Limb (tissue), 2 donors: ENCODE measurements around the gene TUBB6.

Source experiments
- DNase-seq, 2 donors: peaks; one replicate each; pipeline ENCODE4 v3.0.0-alpha.2; 2016; ENCODE audit errors: extremely low spot score in 2 of 2

The TUBB6 gene

GRCh38 chr18:12291161-12291560, 16.9 kb upstream of the TUBB6 start:
- peak in 1 of 2 donors; percentile 4 for DNase-seq

- DNase-seq = peak in 1 of 2 donors; percentile 14
These were observed 16.4 kb upstream of the TUBB6 start for GRCh38 chr18:12291690-12292089.

DNA sequence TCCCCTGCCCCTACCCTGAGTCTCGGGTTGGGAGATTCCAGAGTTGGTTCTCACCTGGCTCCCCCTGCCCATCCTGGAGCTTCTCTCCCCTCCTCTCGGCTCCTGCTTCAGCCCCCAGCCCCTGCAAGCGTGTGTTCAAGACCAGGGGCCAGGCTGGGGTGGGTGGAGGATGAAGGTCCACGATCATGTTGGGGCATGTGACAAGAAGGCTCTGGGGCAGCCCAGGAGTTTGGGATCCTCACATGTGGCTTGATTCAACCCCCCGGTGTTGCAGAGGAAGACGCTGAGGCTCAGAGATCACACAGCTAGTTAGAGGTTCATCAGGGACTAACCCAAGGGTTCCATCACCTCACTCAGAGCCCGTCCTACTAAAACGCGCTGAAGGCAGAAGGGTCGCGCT, 14.2 kb upstream of the TUBB6 start:
- no peak for DNase-seq

GRCh38 chr18:12295389-12296086, 12.5 kb upstream of the TUBB6 start:
- peak in 1 of 2 donors; percentile 8 for DNase-seq

DNA sequence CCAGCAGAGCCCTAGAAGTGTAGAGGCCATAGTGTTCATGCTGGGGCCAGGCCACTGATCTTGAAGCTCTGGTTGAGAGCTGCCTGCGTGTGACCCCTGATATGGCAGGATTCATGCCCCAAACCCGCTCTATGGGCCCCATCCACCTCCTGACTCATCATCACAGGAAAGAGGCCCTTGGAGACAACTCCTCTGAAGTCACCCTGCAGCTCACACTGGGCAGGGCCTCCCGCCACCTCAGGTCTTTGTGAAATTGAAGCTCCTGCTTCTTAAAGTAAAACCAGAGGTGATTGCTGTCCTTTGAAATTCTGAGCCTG, 12.0 kb upstream of the TUBB6 start:
- no peak for DNase-seq

DNA sequence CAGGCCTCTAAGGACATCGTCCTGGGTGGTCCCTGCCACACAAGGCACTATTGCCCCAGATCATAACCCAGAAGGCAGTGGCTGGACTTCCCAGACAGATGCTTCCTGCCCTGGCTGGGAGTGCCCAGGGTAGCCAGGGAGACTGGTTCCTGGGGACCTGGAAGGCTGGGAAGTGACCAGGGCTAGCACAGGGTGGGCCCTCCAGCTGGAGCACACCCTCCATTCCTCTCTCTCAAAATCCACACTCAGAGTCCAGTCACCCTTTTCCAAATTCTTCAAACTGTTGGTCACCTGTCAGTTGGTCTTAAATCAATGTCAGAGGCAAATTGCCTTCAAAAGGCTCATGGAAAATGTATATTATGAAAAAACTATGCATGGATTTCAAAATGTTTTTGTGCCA, 11.6 kb upstream of the TUBB6 start:
- DNase-seq = no peak

- no peak for DNase-seq
These were observed 8.2 kb upstream of the TUBB6 start for GRCh38 chr18:12299862-12300261.

- no peak for DNase-seq
These were observed 6.6 kb upstream of the TUBB6 start for GRCh38 chr18:12301263-12302005.

GRCh38 chr18:12302391-12303147, 5.5 kb upstream of the TUBB6 start:
- DNase-seq = no peak

- peak in 1 of 2 donors; percentile 32 for DNase-seq
These were observed 3.5 kb upstream of the TUBB6 start for GRCh38 chr18:12304351-12305210.

DNA sequence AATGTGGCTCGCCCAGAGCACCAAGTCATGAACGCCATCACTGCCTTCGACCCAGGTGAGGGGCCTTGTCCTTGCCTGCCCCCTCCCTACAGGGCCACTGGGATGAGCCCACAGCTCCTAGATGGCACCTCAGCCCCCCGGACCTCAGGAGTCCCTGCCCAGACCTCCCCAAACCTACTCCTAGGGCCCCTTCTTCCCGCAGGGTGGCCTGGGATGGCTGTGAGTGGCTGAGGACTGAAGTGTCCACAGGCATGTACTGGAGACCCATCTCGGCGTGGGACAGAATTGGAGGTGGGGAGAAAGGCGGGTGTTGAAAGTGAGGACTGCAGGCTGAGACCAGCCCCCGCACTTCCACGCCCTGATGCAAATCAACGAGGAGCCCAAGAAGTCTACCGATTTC, 2.8 kb upstream of the TUBB6 start:
- no peak for DNase-seq

- no peak for DNase-seq
These were observed 2.0 kb upstream of the TUBB6 start for GRCh38 chr18:12305930-12306629.

DNA sequence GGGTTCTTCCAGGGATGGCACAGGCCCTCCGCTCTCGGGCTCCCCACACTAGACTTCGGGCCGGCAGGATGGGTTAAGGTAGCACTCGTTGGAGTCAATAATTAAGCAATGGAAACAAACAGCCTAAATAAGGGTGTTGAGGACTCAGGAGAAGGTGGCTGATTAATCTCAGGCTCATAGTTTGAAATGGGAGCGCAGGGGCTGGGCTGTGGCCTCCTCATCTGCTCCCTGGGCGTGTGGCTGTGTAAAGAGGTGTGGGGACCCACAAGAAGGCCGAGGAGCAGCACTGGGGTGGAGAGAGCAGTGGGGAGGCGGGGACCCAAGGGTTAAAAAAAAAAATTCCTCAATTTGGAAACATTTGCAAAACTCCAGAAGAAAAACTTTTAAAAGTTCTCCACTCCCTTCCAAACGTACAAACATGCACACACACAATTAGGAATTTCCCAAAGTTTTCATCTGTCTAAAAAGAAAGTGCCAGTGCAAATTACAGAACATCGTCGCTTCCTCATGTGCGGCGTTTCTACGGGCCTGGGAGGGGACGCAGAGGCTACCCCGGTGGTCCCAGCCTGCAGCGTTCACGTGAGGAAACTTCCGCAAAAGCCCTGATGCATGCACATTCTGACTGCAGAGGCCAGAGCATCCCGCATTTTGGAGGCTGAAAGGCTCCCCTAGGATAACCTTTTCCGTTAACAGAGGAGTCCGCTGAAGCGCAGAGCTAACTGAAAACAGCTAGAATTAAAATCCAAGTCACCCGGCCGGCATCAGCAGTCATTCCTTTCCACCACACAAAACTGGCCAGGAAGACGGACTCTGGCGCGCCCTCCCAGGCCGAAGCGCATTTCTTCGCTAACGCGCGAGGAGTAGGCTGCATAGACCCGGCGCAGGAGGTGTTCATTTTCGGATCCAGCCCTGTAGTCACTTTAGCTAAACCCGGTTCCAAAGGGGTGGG, 1.0 kb upstream of the TUBB6 start:
- DNase-seq = peak; percentile 58 to 73

- peak; percentile 74 to 85 for DNase-seq
These were observed 502 bp downstream of the TUBB6 start for GRCh38 chr18:12308386-12309100.

- no peak for DNase-seq
These were observed 1.7 kb downstream of the TUBB6 start for GRCh38 chr18:12309683-12310198.

DNA sequence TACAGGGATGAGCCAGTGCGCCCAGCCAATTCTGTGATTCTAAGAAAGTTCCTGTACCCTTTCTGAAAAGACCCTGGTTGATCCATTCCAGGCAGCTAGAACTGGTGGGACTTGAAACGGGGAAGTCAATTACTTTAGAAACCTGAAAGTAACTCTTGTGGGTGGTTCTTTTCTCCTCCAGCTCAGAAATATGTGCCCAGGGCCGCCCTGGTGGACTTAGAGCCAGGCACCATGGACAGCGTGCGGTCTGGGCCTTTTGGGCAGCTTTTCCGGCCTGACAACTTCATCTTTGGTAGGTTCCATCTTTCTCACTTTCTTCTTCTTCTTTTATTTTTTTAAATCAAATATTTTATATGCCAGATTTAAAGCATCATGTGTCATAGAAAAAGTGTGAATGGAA, 2.7 kb downstream of the TUBB6 start:
- no peak for DNase-seq

DNA sequence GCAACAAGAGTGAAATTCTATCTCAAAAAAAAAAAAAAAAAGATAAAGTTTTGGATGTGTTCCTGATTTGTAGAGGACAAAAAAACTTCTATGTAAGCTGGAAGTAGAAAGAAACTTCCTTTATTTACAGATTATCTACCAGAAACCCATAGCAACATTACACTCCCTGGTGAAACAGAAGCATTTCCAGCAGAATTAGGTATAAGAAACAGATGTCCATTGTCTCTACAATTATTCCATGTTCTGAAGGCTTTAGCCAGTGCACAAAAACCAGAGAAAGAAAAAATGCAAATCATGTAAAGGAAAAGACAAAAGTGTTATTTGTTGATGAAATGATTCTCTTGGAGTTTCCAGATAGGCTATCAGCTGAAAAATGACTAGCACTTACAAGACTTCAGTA, 4.9 kb downstream of the TUBB6 start:
- no peak for DNase-seq

DNA sequence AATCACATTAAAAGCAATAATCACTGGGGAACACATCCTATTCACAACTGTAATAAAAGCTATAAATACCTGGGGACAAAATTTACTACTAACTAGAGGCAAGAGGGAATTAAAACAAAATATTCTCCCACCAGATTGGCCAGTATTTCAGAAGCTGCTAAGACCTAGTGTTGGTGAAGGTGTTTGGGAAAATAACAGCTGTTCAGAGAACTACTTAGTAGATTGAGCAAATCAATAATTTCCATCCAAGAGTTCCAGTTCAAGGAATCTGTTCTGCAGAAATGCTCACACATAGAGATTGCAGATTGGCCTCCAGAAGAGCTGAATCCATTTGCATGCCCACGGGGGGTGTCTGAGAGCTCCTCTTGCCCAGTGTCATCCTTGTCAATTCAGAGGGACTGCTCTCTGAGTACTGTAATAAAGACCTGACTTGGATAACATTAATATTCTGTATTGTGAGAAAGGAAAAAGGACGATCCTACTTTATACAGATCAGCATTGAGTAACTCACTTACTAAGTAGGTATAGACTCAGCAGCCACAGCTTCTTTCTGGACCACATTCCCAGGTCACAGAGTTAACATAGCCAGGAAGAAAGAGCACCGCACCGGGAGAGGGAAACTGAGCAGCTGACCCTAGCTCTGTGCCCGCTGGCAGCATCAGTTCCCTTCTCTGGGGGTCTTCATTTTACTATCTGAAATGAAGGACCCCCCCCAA, 5.6 kb downstream of the TUBB6 start:
- DNase-seq = no peak
